ENCODE results near the gene APOOL.

Gene APOOL

GRCh38 chrX:85089321-85089840 lies 85.7 kb downstream of the APOOL start:
- peaks cover 15% of the 10 kb centered on the region for H3K9me3 Mint-ChIP-seq
- no peak overlapping the region for H3K4me3 Mint-ChIP-seq
- H3K27ac Mint-ChIP-seq, result no peak overlapping the region
- DNase-seq, result no peak
- peaks cover 28% of the 10 kb centered on the region for H3K36me3 Mint-ChIP-seq (ENCODE audit: low read depth)
- no peaks in the 10 kb centered on the region for H3K4me1 Mint-ChIP-seq
- no peak for TF ChIP-seq CTCF (IDR thresholded peaks at IDR 0.05)
- no peaks in the 10 kb centered on the region for H3K27me3 Mint-ChIP-seq (ENCODE audit: low read depth, poor library complexity)

GRCh38 chrX:85107407-85107806 lies 103.7 kb downstream of the APOOL start:
- H3K4me3 Mint-ChIP-seq, result no peak overlapping the region
- H3K36me3 Mint-ChIP-seq (ENCODE audit: low read depth), result no peaks in the 10 kb centered on the region
- DNase-seq, result no peak
- no peak overlapping the region for H3K27ac Mint-ChIP-seq
- H3K9me3 Mint-ChIP-seq, result peaks cover 11% of the 10 kb centered on the region
- H3K27me3 Mint-ChIP-seq (ENCODE audit: low read depth, poor library complexity), result no peaks in the 10 kb centered on the region
- no peak for TF ChIP-seq CTCF (IDR thresholded peaks at IDR 0.05)
- no peaks in the 10 kb centered on the region for H3K4me1 Mint-ChIP-seq

- Mint-ChIP-seq H3K9me3 (peaks cover 15% of the 10 kb centered on the region), H3K36me3 (ENCODE audit: low read depth) (no peaks in the 10 kb centered on the region), H3K27me3 (ENCODE audit: low read depth, poor library complexity) (no peaks in the 10 kb centered on the region), H3K4me3 (no peak overlapping the region), H3K27ac (no peak overlapping the region), H3K4me1 (no peaks in the 10 kb centered on the region)
- TF ChIP-seq CTCF (IDR thresholded peaks at IDR 0.05), result no peak
- no peak for DNase-seq
Observed at GRCh38 chrX:85108165-85108564, 104.5 kb downstream of the APOOL start.

GRCh38 chrX:85109235-85109634 lies 105.6 kb downstream of the APOOL start:
- Mint-ChIP-seq H3K4me3 (no peak overlapping the region), H3K9me3 (peaks cover 17% of the 10 kb centered on the region), H3K36me3 (ENCODE audit: low read depth) (no peaks in the 10 kb centered on the region), H3K27ac (no peak overlapping the region), H3K4me1 (no peaks in the 10 kb centered on the region), H3K27me3 (ENCODE audit: low read depth, poor library complexity) (no peaks in the 10 kb centered on the region)
- DNase-seq, result peak; percentile 10
- peak; percentile 21 for TF ChIP-seq CTCF (IDR thresholded peaks at IDR 0.05)

DNA sequence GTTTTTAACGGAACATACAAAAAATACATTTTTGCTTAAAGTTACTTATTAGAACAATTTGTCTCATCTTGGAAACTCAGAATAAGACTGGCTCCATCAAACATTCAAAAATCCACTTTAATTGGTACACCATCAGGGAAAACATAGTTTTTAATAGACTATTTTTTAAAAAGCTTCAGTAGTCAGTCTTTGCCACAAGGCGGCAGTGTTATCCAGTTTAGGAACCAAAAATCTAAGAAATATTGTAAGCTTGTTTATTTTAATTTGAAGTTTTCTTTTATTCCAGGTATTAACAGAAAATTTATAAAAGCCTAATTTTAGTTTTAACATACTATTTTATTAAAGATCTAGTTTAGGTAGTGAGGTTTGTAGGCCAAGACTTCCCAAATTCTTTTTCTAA lies 107.7 kb downstream of the APOOL start:
- H3K9me3 Mint-ChIP-seq, result peaks cover 31% of the 10 kb centered on the region
- no peak for DNase-seq

More for the DNA sequence above, 107.7 kb downstream of the APOOL start:
- H3K4me3 Mint-ChIP-seq, result no peak overlapping the region
- peak; percentile 70 for TF ChIP-seq CTCF (IDR thresholded peaks at IDR 0.05)
- H3K27ac Mint-ChIP-seq, result no peak overlapping the region
- H3K4me1 Mint-ChIP-seq, result peaks cover 9% of the 10 kb centered on the region
- no peaks in the 10 kb centered on the region for H3K27me3 Mint-ChIP-seq (ENCODE audit: low read depth, poor library complexity)
- no peaks in the 10 kb centered on the region for H3K36me3 Mint-ChIP-seq (ENCODE audit: low read depth)

All from nephron progenitor cell (in vitro differentiated cells).